NT2/D1 (cell line): ENCODE measurements around the gene NELFE.

Experiments
- YY1 ChIP-seq: IDR thresholded peaks from 2 replicates; pipeline ENCODE4 v1.6.1; 2011; ENCODE audit not compliant: insufficient read length, insufficient read depth
- ZNF274 ChIP-seq: IDR thresholded peaks from 2 replicates; pipeline ENCODE4 v1.6.1; 2011; ENCODE audit warnings: mild to moderate bottlenecking, low read depth, low read length

GRCh38 chr6:31919624-31920303 is 39.0 kb downstream of the NELFE start:
- TF ChIP-seq ZNF274 (no peak), YY1 (no peak)
